ENCODE data around the gene HNRNPF.

HNRNPF gene

DNA sequence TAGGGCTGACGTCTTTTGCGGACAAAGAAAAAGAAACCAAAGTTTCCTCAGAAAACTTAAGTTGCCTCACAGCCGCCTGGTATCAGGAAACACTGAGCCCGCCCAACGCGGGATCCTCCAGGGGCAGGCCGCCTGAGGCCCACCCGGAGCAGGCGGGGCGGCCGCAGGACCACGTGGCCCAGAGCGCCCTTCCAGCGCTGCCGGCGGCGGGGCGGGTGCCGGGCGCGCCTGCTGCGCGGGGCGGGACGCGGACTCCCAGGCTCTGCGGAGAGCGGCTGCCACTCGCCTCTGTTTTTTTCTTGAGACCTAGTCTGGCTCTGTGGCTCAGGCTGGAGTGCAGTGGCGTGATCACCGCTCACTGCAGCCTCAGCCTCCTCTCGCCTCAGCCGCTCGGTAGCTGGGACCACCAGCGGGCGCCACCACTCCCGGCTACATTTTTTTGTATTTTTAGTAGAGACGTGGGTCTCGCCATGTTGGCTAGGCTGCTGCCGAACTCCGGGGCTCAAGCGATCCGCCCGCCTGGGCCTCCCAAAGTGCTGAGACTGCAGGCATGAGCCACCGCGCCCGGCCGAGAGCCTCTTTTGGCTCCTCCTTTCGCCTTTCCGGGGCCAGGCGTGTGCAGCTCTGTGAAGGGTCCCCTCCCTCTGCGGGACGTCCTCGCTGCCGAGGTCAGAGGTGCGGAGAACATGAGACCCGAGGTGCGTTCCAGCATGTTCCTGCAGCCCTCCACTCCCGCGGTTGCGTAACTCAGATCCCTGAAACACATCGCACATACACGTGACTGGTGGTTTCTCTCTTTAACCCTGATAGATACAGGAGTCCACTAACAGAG is 11.6 kb upstream of the HNRNPF start:
- peak; percentile 93 for DNase-seq

GRCh38 chr10:43419997-43420368 is 11.0 kb upstream of the HNRNPF start:
- DNase-seq = no peak

- DNase-seq = peak; percentile 63
Measured at GRCh38 chr10:43417950-43418768, 9.2 kb upstream of the HNRNPF start.

DNA sequence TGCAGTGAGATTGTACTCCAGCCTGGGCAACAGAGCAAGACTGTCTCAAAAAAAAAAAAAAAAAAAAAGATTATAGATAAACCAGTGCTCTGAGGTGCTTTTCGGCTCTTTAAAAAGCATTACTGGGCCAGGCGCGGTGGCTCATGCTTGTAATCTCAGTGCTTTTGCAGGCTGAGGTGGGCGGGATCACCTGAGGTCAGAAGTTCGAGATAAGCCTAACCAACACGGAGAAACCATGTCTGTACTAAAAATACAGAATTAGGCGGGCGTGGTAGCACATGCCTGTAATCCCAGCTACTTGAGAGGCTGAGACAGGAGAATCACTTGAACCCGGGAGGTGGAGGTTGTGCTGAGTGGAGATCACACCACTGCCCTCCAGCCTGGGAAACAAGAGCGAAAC is 6.6 kb upstream of the HNRNPF start:
- no peak for DNase-seq

DNA sequence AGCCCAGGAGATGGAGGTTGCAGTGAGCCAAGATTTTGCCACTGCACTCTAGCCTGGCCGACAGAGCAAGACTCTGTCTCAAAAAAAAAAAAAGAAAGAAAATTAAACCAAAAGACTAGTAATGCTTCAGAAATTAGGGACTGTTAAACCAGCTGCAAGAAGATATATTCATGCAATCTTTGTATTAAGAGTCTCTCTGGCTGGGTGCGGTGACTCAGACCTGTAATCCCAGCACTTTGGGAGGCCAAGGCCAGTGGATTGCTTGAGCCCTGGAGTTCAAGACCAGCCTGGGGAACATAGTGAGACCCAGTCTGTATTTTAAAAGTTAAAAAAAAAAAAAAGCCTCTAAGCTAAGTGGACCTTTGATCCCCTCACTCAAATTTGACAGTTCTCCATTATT is 2.5 kb upstream of the HNRNPF start:
- DNase-seq = no peak

GRCh38 chr10:43410345-43410744 is 1.4 kb upstream of the HNRNPF start:
- no peak for DNase-seq

GRCh38 chr10:43409385-43410109 is 561 bp upstream of the HNRNPF start:
- peak; percentile 63 for DNase-seq

DNA sequence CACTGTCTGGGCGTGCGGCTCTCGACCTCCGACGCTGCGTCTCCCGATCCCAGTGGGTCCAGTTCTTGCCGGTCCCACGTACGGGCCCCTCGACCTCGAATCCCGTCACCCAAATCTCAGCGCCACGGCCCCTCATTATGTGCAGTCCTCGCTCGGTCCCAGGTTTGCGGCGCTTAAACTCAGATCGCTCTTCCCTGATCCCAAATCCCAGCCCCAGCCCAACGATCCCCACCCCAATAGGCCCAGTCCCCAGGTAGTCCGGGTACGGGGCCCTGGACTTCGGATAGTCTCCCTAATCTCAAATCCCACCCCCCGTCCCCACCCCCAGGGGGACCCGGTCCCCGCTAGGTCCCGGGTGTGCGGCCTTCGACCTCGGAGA is 666 bp downstream of the HNRNPF start:
- DNase-seq = no peak

- peak; percentile 89 for DNase-seq
Measured at GRCh38 chr10:43407576-43408330, 1.2 kb downstream of the HNRNPF start.

- DNase-seq = peak; percentile 66
Measured at GRCh38 chr10:43407148-43407575, 1.8 kb downstream of the HNRNPF start.

DNA sequence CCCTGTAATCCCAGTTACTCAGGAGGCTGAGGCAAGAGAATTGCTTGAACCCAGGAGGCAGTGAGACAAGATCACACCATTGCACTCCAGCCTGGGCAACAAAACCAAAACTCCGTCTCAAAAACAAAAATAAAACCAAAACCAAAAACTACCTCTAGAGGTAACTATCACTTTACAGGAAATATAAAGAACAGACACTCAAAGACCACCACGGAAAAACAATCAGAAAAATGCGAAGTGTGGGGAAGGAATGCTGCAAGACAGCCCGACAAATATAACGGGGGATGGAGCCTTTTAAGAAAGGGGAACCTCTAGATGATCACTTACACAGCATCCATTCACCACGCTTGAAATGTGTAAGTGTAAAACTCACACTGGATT is 4.3 kb downstream of the HNRNPF start:
- DNase-seq = no peak

- DNase-seq = no peak
Measured at GRCh38 chr10:43403911-43404703, 4.9 kb downstream of the HNRNPF start.

DNA sequence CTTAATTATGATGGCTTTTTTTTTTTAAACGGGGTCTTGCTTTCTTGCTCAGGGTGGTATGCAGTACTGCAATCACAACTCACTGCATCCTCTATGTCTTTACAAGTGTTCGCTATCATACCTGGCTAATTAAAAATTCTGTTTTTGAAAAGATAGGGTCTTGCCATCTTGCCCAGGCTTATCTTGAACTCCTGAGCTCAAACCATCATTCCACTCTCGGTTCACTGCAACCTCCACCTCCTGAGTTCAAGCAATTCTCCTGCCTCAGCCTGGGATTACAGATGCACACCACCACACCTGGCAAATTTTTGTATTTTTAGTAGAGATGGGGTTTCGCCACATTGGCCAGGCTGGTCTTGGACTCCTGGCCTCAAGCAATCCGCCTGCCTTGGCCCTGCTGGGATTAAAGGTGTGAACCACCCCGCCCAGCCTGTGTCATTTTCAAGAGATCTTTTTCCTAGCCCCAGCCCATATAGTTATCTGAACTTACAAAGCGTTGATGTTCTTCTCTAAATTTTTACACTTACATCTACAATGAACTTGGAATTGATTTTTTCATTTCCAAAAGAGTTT is 6.0 kb downstream of the HNRNPF start:
- no peak for DNase-seq

GRCh38 chr10:43402176-43402575 is 6.8 kb downstream of the HNRNPF start:
- no peak for DNase-seq

DNA sequence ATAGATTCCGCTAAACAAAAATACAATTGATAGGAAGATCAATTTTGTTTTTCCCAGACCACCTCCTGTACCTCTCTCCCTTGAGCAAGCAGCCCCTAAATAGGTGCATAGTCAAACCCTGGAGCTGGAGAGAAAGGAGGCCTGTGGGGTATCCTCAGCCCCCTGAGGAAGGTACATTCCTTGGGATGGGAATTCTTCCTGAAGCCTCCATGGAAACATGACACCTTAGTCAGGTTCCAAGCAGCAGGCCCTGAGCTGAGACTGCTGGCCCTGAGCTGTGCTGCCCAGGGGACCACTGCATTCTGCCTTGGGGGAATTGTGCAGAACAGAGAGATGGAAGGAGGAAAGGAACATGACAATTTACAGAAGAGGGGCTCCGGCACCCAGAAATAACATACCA is 7.4 kb downstream of the HNRNPF start:
- peak; percentile 78 for DNase-seq

DNA sequence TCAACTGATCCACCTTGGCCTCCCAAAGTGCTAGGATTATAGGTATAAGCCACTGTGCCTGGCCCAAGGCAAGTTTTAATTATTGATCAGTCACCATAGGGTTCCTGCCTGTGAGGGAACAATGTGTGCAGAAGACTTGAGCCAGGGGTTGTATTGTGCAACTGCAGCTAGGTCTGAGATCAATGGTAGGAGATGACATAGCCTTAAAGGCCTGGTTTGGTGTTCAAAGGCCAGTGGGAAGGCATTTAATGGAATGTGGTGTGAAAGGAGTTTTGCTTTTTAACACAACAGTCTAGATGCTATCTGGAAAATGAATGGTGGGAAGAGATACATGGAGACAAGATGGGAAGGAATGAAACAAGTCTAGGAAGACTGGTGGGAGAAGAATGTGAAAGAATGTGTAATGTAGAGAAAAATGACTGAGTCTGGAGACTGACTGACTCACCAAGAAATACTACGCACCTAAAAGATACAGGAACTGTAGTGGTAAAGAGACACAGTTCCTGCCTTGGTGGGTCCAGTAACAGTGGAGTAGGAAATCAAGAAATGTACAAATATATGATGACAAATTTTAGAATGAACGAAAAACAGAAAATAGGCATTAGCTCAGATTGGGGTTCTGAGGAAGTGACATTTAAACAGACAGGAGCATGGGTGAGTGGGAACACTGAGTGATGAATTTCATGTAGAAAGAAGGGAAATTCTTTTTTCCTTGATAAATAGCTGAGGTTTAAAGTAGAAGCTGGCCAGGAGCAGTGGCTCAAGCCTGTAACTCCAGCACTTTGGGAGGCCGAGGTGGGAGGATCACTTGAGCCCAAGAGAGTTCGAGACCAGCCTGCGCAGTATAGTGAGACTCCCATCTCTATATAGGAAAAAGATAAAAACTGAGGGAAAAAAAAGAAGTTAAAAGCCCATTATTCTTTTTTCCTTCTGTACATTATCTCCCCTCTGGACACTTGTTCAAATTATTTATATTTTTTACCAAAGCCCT is 9.4 kb downstream of the HNRNPF start:
- DNase-seq = peak; percentile 80

GRCh38 chr10:43398939-43399319 is 10.1 kb downstream of the HNRNPF start:
- DNase-seq = no peak

- peak; percentile 96 for DNase-seq
Measured at GRCh38 chr10:43396928-43397624, 11.9 kb downstream of the HNRNPF start.

DNA sequence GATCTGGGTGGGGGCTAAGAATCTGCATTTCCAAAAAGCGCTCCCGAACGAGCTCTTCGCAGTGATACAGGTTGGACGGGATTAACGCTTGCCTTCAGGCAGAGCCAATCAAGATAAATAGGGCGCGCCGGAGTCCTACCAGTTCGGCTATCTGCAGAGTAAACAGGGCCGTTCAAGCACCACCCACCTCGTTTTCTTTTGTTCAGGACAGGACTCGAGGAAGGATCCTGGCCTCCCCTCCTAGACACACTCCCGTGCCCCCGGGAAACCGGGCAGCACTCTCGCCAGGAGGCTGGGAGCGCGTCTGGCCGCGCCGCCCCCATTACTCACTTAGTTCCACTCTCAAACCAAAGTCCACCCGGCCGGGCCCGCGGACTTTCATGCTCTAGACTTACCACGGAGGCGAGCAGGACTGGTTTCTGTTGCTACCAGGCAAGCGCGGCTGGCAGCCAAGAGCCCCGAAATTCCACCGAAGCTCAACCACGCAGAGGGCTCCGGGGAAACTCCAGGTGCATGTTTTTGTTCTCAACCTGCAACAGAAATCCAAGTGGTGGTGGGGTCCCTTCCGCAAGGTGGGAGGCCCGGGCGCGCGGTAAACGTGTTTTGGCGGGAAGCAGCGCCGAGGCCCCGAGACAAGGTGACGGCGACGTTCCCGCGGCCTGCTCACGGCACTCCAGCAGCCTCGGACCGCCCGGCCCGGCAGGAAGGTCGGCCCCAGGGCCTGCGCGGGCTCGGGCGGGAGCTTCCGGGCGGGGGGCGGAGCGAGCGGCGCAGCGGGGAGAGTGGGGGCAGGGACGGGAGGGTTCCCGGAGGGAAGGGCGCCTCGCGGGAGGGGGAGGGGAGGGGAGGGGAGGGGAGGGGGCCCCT is 12.7 kb downstream of the HNRNPF start:
- DNase-seq = peak; percentile 90
